Upper lobe of right lung (tissue), 1 donor: ENCODE results near the gene ARHGDIA. TPM values are rescaled to one million over a fixed set of nuclear protein-coding genes. Genes with fewer than 3 reads are reported as not detected.
A peak's percentile ranks its signal among the peaks of the same experiment; 100 is the strongest.

Experiments
- ATAC-seq: fragments of 200-7000 bp; cut with Tn5 transposase; one replicate; pipeline ENCODE4 v1.9.1; 2020; ENCODE audit warnings: mild to moderate bottlenecking, moderate library complexity
- DNase-seq: peaks from one replicate; pipeline ENCODE4 v3.0.0-alpha.2; 2020
- H3K27ac ChIP-seq: fragments of 200-600 bp; one replicate; pipeline ENCODE4 v1.8.0; 2022
- H3K27me3 ChIP-seq: fragments of 200-600 bp; one replicate; pipeline ENCODE4 v1.8.0; 2022; ENCODE audit warnings: mild to moderate bottlenecking
- H3K36me3 ChIP-seq: fragments of 200-600 bp; one replicate; pipeline ENCODE4 v1.8.0; 2022
- H3K4me1 ChIP-seq: fragments of 200-600 bp; one replicate; pipeline ENCODE4 v1.8.0; 2022
- H3K4me3 ChIP-seq: fragments of 200-600 bp; one replicate; pipeline ENCODE4 v1.8.0; 2022; ENCODE audit warnings: mild to moderate bottlenecking
- H3K9me3 ChIP-seq: fragments of 200-600 bp; one replicate; pipeline ENCODE4 v1.8.0; 2022
- CTCF ChIP-seq: fragments of 200-600 bp; IDR thresholded peaks from one replicate; pipeline ENCODE4 v1.8.0; 2022; ENCODE audit warnings: antibody characterized with exemption
- intact Hi-C: fragments of 100-400 bp; cut with DNase I; formaldehyde crosslinking; loops from one replicate; pipeline ENCODE4 v1.11.0; 2022
- total RNA-seq: library from RNA; stranded (reverse); fragmentation: NEBNext Ultra II Directional; extraction: Animal tissue kit (Norgen Biotek cat#: 25700); gene quantifications from one replicate; pipeline ENCODE4 v1.2.1, GENCODE V29; 2021
- donor health status: DM: no; HTN: yes; CAD: no; lungs with severe emphysema.

ARHGDIA gene
- total RNA-seq, 1 donor from 2014 or later = 386 TPM

GRCh38 chr17:81844327-81844851 lies 26.7 kb downstream of the ARHGDIA start:
- DNase-seq = no peak
- no peak overlapping the region for H3K27ac ChIP-seq

GRCh38 chr17:81843713-81844326 lies 27.3 kb downstream of the ARHGDIA start:
- H3K9me3 ChIP-seq = no peaks in the 10 kb centered on the region
- no peaks in the 10 kb centered on the region for H3K4me1 ChIP-seq
- TF ChIP-seq CTCF = no peak
- no peak for DNase-seq
- ATAC-seq = no peak
- H3K36me3 ChIP-seq = peaks cover 65% of the 10 kb centered on the region
- no peaks in the 10 kb centered on the region for H3K27me3 ChIP-seq
- intact Hi-C loops = no loop called here
- H3K4me3 ChIP-seq = no peak overlapping the region
- no peak overlapping the region for H3K27ac ChIP-seq

More at GRCh38 chr17:81844327-81844851, 26.7 kb downstream of the ARHGDIA start:
- no peak for TF ChIP-seq CTCF
- Histone ChIP-seq H3K36me3 (peaks cover 71% of the 10 kb centered on the region), H3K9me3 (no peaks in the 10 kb centered on the region), H3K4me3 (no peak overlapping the region), H3K27me3 (no peaks in the 10 kb centered on the region), H3K4me1 (no peaks in the 10 kb centered on the region)
- no peak for ATAC-seq
- intact Hi-C loops = no loop called here

GRCh38 chr17:81842725-81843504 lies 28.2 kb downstream of the ARHGDIA start:
- peaks cover 57% of the 10 kb centered on the region for H3K36me3 ChIP-seq
- H3K9me3 ChIP-seq = no peaks in the 10 kb centered on the region
- DNase-seq (no peak), ATAC-seq (peak; percentile 21)
- no peak overlapping the region for H3K27ac ChIP-seq
- no peaks in the 10 kb centered on the region for H3K27me3 ChIP-seq
- no peak overlapping the region for H3K4me3 ChIP-seq
- intact Hi-C loops = no loop called here
- TF ChIP-seq CTCF = no peak
- H3K4me1 ChIP-seq = no peaks in the 10 kb centered on the region

- no peak for ATAC-seq
- no peaks in the 10 kb centered on the region for H3K9me3 ChIP-seq
- DNase-seq = no peak
- H3K4me1 ChIP-seq = no peaks in the 10 kb centered on the region
- no peak overlapping the region for H3K27ac ChIP-seq
- intact Hi-C loops = no loop called here
- no peaks in the 10 kb centered on the region for H3K27me3 ChIP-seq
- peaks cover 51% of the 10 kb centered on the region for H3K36me3 ChIP-seq
- no peak overlapping the region for H3K4me3 ChIP-seq
- TF ChIP-seq CTCF = no peak
Observed at GRCh38 chr17:81842378-81842724, 28.8 kb downstream of the ARHGDIA start.

GRCh38 chr17:81841866-81842265 lies 29.3 kb downstream of the ARHGDIA start:
- H3K27ac ChIP-seq = no peak overlapping the region
- H3K36me3 ChIP-seq = peaks cover 47% of the 10 kb centered on the region
- ATAC-seq (no peak), DNase-seq (no peak)
- H3K4me1 ChIP-seq = no peaks in the 10 kb centered on the region
- H3K9me3 ChIP-seq = no peaks in the 10 kb centered on the region
- H3K27me3 ChIP-seq = no peaks in the 10 kb centered on the region
- no peak for TF ChIP-seq CTCF
- intact Hi-C loops = no loop called here
- no peak overlapping the region for H3K4me3 ChIP-seq
